RWPE2 (cell line): Measurements from ENCODE around the gene CCSER1.
"Not testable (repeated sequence)": the region's sequence is repeated elsewhere in the genome, so short reads cannot be mapped to it uniquely, and the experiment has no call there.

Experiments
- ATAC-seq: fragments of 200-7000 bp; cut with Tn5 transposase; 3 replicates; pipeline ENCODE4 v1.9.1; 2021; ENCODE audit warnings: low read depth
- DNase-seq: peaks from one replicate; pipeline ENCODE4 v3.0.0-alpha.2; 2020; ENCODE audit warnings: low spot score
- H3K27ac ChIP-seq: fragments of 450-650 bp; 2 replicates; pipeline ENCODE4 v1.5.1; 2017; ENCODE audit warnings: mild to moderate bottlenecking; ENCODE audit not compliant: poor library complexity, severe bottlenecking
- H3K27me3 ChIP-seq: fragments of 250-450 bp; sonication (Bioruptor Pico); 2 replicates; pipeline ENCODE4 v1.5.1; 2021; ENCODE audit warnings: mild to moderate bottlenecking, moderate library complexity; ENCODE audit not compliant: insufficient read depth, poor library complexity, severe bottlenecking
- H3K36me3 ChIP-seq: fragments of 250-450 bp; sonication (Bioruptor Pico); 2 replicates; pipeline ENCODE4 v1.5.1; 2020; ENCODE audit warnings: low read depth, mild to moderate bottlenecking, moderate library complexity
- H3K4me1 ChIP-seq: fragments of 250-450 bp; sonication (Bioruptor Pico); 2 replicates; pipeline ENCODE4 v1.5.1; 2021; ENCODE audit warnings: mild to moderate bottlenecking, moderate library complexity; ENCODE audit not compliant: insufficient read depth, poor library complexity, severe bottlenecking
- H3K4me3 ChIP-seq: fragments of 250-450 bp; sonication (Bioruptor Pico); 2 replicates; pipeline ENCODE4 v1.5.1; 2021; ENCODE audit warnings: mild to moderate bottlenecking, moderate library complexity; ENCODE audit not compliant: severe bottlenecking
- H3K9me3 ChIP-seq: fragments of 250-450 bp; sonication (Bioruptor Pico); 2 replicates; pipeline ENCODE4 v1.5.1; 2021; ENCODE audit warnings: mild to moderate bottlenecking, moderate library complexity; ENCODE audit not compliant: severe bottlenecking
- CTCF ChIP-seq: fragments of 450-650 bp; IDR thresholded peaks from one replicate; pipeline ENCODE4 v1.5.1; 2017; ENCODE audit warnings: mild to moderate bottlenecking, moderate library complexity; ENCODE audit not compliant: poor library complexity, severe bottlenecking

CCSER1 gene

GRCh38 chr4:90290345-90290744 lies 163.2 kb downstream of the CCSER1 start:
- TF ChIP-seq CTCF: no peak
- no peaks in the 10 kb centered on the region for H3K36me3 ChIP-seq
- DNase-seq (no peak), ATAC-seq (no peak)
- H3K9me3 ChIP-seq: no peaks in the 10 kb centered on the region
- H3K27me3 ChIP-seq: no peaks in the 10 kb centered on the region
- no peaks in the 10 kb centered on the region for H3K4me1 ChIP-seq
- no peak overlapping the region for H3K4me3 ChIP-seq
- no peak overlapping the region for H3K27ac ChIP-seq

- Histone ChIP-seq H3K36me3 (no peaks in the 10 kb centered on the region), H3K27me3 (no peaks in the 10 kb centered on the region), H3K4me3 (no peak overlapping the region), H3K9me3 (no peaks in the 10 kb centered on the region), H3K27ac (no peak overlapping the region), H3K4me1 (no peaks in the 10 kb centered on the region)
- TF ChIP-seq CTCF: no peak
- ATAC-seq (no peak), DNase-seq (no peak)
These were observed 165.2 kb downstream of the CCSER1 start for GRCh38 chr4:90292438-90292837.

GRCh38 chr4:90293320-90293719 lies 166.1 kb downstream of the CCSER1 start:
- H3K4me1 ChIP-seq: no peaks in the 10 kb centered on the region
- DNase-seq: no peak

GRCh38 chr4:90299373-90299772 lies 172.2 kb downstream of the CCSER1 start:
- H3K27me3 ChIP-seq: no peaks in the 10 kb centered on the region
- no peaks in the 10 kb centered on the region for H3K36me3 ChIP-seq
- H3K4me1 ChIP-seq: no peaks in the 10 kb centered on the region
- no peak overlapping the region for H3K4me3 ChIP-seq
- TF ChIP-seq CTCF: no peak
- DNase-seq (no peak), ATAC-seq (no peak)
- no peak overlapping the region for H3K27ac ChIP-seq
- H3K9me3 ChIP-seq: no peaks in the 10 kb centered on the region

More at GRCh38 chr4:90293320-90293719, 166.1 kb downstream of the CCSER1 start:
- no peaks in the 10 kb centered on the region for H3K9me3 ChIP-seq
- no peak for ATAC-seq
- no peaks in the 10 kb centered on the region for H3K27me3 ChIP-seq
- H3K27ac ChIP-seq: no peak overlapping the region
- no peaks in the 10 kb centered on the region for H3K36me3 ChIP-seq
- peak; percentile 83 for TF ChIP-seq CTCF
- no peak overlapping the region for H3K4me3 ChIP-seq

GRCh38 chr4:90306810-90307209 lies 179.6 kb downstream of the CCSER1 start:
- TF ChIP-seq CTCF: no peak
- no peak for DNase-seq

GRCh38 chr4:90317140-90317539 lies 189.9 kb downstream of the CCSER1 start:
- not testable (repeated sequence) for ATAC-seq, H3K36me3 ChIP-seq, H3K4me3 ChIP-seq, DNase-seq, H3K9me3 ChIP-seq, H3K27me3 ChIP-seq
- H3K4me1 ChIP-seq: peaks cover 30% of the 10 kb centered on the region
- H3K27ac ChIP-seq: peak overlapping the region; percentile 86

More at GRCh38 chr4:90306810-90307209, 179.6 kb downstream of the CCSER1 start:
- no peaks in the 10 kb centered on the region for H3K36me3 ChIP-seq
- no peaks in the 10 kb centered on the region for H3K9me3 ChIP-seq
- no peaks in the 10 kb centered on the region for H3K27me3 ChIP-seq
- H3K4me1 ChIP-seq: no peaks in the 10 kb centered on the region
- ATAC-seq: no peak
- H3K27ac ChIP-seq: no peak overlapping the region
- no peak overlapping the region for H3K4me3 ChIP-seq
